ENCODE results near the gene ROPN1B.

ROPN1B gene

DNA sequence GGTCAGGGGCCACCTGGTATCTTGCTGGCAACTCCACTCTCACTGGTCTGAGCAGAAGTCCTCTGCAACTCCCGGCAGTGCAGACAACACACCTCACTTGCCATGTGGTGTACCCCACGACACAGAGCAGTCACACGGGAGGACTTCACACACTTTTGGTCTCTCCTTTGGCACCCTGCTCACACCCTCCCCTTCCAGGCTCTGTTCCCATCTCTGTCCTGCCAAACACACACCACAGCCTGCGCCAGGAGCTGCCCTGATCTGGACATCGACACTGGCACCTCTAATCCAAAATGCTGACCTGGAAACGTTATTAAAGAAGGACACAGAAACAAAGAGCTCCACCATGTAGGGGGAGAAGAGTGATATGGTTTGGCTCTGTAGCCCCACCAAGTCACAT, 57.8 kb downstream of the ROPN1B start:
- DNase-seq (ENCODE audit: low read depth in 3 of 3): no peak

DNA sequence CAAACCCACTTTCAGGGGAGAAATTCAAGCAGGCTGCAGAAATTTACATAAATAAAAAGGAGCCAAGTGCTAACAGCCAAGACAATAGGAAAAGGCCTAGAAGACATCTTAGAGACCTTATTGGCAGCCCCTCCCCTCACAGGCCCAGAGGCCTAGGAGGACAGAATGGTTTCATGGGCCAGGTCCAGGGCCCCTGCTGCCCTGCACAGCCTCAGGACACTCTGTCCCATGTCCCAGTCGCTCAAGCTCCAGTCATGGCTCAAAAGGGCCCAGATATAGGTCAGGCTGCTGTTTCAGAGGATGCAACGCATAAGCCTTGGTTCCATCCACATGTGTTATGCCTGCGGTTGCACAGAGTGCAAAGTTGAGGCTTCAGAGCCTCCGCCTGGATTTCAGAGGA, 59.1 kb downstream of the ROPN1B start:
- DNase-seq (ENCODE audit: low read depth in 3 of 3): no peak

DNA sequence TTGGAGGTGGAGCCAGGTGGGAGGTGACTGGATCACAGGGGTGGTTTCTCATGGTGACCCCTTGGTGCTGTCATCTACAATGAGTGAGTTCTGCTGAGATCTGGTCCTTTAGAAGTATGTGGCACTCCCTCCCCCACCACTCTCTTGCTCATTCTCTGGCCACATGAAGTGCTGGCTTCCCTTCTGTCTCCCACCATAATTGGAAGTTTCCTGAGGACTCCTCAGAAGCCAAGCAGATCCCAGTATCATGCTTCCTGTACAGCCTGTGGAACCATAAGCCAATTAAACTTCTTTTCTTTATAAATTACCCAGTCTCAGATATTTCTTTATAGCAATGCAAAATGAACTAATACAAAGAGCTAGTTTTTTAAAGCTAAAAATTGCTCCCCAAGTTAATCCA, 60.3 kb downstream of the ROPN1B start:
- no peak for DNase-seq (ENCODE audit: low read depth in 3 of 3)

DNA sequence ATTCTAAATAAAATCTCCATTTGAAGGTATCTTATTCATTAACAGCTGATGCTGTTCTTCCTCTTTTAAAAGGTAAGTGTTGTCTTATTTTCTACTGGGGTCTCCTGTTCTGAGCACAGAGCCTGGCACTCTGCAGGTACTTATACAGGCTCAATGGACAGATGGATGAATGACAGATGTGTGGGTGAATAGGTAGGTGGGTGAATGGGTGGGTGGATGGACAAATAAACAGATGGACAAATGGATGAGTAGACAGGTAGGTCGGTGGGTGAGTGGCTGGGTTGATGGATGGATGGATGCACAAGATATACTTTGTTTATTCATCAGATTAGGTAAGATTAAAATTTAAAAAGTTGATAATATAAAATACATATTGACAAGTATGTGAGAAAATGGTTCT, 61.5 kb downstream of the ROPN1B start:
- no peak for DNase-seq (ENCODE audit: low read depth in 3 of 3)

DNA sequence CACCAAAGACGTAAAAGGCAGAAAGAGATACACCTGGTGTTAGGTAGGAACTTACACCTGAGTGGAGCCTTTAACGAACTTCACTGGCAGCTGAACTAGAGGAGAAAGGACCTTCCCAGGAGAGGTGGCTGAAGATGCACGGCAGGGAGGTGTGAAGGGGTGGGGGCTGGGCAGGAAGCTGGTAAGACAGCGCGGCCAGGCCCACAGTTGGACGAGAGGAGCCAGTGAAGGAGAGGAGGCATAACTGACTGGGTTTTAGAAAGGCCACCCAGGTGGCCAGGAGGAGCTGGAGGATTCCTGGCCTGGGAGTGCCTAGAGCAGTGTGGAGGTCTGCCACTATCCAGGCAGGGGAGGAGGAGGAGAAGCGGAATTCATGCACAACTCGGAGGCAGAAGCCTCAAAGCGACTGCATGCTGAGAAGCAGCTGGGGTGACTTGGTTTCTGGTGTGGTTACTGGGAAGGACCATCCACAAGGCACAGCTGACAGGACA, 63.0 kb downstream of the ROPN1B start:
- no peak for DNase-seq (ENCODE audit: low read depth in 3 of 3)
